Activated T-cell treated with anti-CD3 and anti-CD28 coated beads, Interleukin-2, amount 50 U/mL, for 1 hour (primary cell): ENCODE results near the gene CATSPERB.
"Not testable (repeated sequence)": the region's sequence is repeated elsewhere in the genome, so short reads cannot be mapped to it uniquely, and the experiment has no call there.

Experiments
- DNase-seq: peaks from one replicate; pipeline ENCODE4 v3.0.0-alpha.2; 2020

The CATSPERB gene

GRCh38 chr14:91573894-91574837 lies 157.7 kb downstream of the CATSPERB start:
- peak; percentile 77 for DNase-seq

- no peak for DNase-seq
These were observed 158.4 kb downstream of the CATSPERB start for GRCh38 chr14:91573528-91573893.

- no peak for DNase-seq
These were observed 161.9 kb downstream of the CATSPERB start for GRCh38 chr14:91570021-91570420.

DNA sequence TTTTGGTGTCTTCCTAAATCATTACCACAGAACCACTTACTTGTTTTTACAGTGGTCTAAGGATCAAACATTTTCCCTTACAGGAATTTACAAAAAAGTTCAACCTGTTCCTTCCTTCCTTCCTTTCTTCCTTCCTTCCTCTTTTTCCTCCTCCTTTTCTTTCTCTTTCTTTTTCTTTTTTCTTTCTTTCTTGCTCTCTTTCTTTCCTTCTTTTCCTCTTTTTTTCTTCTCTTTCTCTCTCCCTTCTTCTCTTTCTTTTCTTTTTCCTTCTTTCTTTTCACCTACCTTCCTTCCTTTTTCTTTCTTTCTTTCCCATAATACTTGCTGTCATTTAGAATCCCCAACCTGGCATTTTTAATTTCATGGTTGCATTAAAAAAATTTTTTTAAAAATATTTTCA lies 162.6 kb downstream of the CATSPERB start:
- DNase-seq: no peak

DNA sequence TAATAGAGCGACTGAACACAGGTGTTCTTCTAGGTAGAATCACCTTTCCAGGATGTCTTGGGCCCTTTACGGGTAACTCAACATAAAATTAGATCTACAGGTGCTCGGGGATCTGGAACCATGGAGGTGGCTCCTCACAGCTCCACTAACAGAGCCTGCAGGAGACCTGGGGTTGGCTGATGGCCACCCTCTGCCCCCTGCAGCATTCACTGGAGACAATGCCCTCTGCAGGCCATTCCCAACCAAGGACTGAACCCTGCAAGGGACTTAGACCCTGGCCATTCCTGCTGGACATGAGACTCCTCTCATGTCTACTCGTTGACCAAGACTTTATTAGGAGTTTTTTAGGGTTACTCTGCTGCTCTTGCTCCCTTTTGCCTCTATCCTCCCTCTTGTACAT lies 163.3 kb downstream of the CATSPERB start:
- no peak for DNase-seq

GRCh38 chr14:91567827-91568226 lies 164.1 kb downstream of the CATSPERB start:
- DNase-seq: not testable (repeated sequence)

DNA sequence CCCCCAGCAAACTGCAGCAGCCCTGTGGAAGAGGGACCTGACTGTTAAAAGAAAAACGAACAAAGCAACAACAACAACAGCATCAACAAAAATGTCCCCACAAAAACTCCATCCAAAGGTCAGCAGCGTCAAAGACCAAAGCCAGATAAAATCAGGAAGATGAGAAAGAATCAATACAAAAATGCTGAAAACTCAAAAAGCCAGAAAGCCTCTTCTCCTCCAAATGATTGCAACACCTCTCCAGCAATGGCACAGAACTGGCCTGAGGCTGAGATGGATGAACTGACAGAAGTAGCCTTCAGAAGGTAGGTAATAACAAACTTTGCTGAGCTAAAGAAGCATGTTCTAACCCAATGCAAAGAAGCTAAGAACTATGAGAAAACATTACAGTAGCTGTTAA lies 176.4 kb downstream of the CATSPERB start:
- no peak for DNase-seq

DNA sequence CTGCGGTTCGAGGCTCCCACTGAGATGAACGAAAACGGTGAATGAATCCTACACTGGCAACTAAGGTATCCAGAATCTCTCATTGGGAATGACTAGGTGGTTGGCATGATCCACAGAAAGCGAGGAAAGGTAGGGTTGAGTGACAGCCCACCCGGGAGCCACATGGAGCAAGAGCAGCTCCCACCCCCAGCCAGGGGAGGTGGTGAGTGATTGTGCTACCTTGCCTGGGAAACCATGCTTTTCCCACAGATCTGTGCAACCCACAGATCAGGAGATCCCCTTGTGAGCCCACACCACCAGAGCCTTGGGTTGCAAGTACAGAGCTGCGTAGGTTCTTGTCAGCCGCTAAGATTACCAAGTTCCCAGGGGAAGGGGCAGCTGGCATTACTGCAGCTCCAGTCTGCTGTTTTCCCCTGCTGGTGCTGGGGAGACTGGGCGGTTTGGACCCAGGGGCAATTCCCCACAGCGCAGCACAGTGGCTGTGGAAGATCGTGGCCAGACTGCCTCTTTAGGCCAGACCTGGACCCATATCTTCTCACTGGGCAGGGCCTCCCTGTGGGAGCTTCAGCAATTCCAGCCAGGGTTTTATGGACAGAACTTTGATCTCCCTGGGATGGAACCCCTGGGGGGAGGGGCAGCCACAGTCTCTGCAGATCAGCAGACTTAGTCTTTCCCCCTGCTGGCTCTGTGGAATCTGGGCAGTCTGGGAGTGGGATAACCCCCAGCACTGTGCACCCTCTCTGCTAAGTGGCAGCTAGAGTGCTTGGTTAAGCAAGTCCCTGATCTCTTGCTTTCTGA lies 177.2 kb downstream of the CATSPERB start:
- DNase-seq: no peak

GRCh38 chr14:91548108-91548507 lies 183.8 kb downstream of the CATSPERB start:
- no peak for DNase-seq

GRCh38 chr14:91545946-91546716 lies 185.8 kb downstream of the CATSPERB start:
- no peak for DNase-seq

DNA sequence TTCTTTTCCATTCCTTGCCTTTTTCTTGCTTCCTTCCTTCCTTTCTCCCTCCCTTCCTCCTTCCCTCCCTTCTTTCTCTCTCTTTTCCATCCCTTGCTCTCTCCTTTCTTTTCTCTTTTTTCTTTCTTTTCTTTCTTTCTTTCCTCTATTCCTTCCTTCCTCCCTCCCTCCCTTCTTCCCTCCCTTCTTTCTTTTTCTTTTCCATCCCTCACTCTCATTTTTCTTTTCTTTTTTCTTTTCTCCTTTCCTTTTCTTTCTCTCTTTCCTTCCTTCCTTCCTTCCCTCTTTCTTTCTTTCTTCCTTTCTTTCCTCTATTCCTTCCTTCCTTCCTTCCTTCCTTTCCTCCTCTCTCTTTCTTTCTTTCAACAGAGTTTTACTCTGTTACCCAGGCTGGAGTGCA lies 186.7 kb downstream of the CATSPERB start:
- DNase-seq: no peak

DNA sequence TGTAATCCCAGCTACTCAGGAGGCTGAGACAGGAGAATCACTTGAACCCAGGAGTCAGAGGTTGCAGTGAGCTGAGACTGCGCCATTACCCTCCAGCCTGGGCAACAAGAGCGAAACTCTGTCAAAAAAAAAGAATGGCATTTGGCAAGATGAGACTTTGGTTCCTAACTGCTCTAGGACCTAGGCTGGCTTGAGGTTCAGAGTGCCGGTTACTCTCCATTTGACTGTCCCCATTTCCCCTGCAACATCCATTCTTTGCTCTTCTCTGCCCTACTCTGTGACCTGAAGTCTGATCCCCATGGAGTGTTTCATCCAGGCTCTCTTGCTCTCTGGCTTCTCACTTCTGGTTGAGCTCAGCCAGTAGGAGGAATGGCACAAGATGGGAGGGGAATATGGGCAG lies 195.6 kb downstream of the CATSPERB start:
- DNase-seq: no peak

GRCh38 chr14:91534059-91534458 lies 197.8 kb downstream of the CATSPERB start:
- not testable (repeated sequence) for DNase-seq

DNA sequence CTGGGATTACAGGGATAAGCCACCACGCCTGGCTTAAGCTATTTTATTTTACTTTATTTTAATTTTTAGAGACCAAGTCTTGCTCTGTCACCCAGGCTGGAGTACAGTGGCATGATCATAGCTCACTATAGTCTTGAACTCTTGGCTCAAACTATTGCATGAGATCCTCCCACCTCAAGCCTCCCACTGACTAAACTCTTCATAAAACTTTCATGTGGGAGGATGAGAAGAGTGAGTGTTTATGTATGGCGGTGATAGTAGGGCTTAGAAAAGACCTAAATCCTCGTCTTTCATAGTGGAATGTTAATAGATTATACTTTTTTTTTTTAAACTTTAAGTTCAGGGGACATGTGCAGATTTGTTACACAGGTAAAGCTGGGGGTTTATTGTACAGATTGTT lies 198.3 kb downstream of the CATSPERB start:
- no peak for DNase-seq
